Measurements from ENCODE around the gene FERMT3.

FERMT3 gene

DNA sequence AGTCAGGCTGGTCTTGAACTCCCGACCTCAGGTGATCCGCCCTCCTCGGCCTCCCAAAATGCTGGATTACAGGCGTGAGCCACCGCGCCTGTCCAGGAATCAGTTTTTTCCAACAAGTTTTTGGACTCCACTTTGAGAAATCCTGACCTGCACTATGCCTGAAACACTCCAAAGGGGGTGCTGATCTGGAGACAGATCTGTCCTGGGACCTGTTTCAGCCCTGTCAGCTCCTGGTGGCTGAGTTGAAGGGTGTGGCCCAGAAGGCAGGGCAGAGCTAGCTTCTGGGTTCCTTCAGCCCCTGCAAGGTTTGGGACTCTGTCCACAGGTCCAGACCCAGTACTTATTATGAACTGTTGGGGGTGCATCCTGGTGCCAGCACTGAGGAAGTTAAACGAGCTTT lies 25.0 kb downstream of the FERMT3 start:
- no peak overlapping the region for H3K4me3 ChIP-seq (ENCODE audit: low read depth, low read length)
- DNase-seq (ENCODE audit: low read depth): no peak
- TF ChIP-seq, protein P1, sequence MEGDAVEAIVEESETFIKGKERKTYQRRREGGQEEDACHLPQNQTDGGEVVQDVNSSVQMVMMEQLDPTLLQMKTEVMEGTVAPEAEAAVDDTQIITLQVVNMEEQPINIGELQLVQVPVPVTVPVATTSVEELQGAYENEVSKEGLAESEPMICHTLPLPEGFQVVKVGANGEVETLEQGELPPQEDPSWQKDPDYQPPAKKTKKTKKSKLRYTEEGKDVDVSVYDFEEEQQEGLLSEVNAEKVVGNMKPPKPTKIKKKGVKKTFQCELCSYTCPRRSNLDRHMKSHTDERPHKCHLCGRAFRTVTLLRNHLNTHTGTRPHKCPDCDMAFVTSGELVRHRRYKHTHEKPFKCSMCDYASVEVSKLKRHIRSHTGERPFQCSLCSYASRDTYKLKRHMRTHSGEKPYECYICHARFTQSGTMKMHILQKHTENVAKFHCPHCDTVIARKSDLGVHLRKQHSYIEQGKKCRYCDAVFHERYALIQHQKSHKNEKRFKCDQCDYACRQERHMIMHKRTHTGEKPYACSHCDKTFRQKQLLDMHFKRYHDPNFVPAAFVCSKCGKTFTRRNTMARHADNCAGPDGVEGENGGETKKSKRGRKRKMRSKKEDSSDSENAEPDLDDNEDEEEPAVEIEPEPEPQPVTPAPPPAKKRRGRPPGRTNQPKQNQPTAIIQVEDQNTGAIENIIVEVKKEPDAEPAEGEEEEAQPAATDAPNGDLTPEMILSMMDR (IDR thresholded peaks at IDR 0.05; ENCODE audit: control insufficient read depth, extremely low read depth, insufficient read depth): no peak

DNA sequence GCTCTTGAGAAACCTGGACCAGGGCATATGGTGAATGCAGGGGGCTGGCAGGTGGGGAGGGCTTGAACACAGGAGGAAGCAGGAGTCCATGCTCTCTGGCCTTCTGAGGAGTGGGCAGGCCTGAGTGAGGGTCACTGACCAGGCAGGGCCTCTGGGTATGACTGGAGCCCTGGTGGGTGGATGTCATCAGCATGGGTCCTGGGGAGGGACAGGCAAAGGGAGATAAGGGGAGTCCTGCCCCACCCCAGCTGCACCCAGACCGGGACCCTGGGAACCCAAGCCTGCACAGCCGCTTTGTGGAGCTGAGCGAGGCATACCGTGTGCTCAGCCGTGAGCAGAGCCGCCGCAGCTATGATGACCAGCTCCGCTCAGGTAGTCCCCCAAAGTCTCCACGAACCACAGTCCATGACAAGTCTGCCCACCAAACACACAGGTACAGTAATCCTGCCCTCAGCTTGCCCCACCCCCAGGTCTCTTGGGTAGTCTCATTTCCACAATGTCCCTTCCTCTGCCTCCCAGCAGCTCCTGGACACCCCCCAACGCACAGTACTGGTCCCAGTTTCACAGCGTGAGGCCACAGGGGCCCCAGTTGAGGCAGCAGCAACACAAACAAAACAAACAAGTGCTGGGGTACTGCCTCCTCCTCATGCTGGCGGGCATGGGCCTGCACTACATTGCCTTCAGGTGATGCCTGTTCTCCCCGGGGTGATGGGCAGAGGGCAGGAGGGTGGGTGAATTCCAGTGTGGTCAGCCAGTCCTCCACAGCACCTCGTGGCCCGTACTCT lies 25.9 kb downstream of the FERMT3 start:
- TF ChIP-seq, protein P1 (IDR thresholded peaks at IDR 0.05; ENCODE audit: control insufficient read depth, extremely low read depth, insufficient read depth): no peak
- DNase-seq (ENCODE audit: low read depth): no peak
- H3K4me3 ChIP-seq (ENCODE audit: low read depth, low read length): no peak overlapping the region

DNA sequence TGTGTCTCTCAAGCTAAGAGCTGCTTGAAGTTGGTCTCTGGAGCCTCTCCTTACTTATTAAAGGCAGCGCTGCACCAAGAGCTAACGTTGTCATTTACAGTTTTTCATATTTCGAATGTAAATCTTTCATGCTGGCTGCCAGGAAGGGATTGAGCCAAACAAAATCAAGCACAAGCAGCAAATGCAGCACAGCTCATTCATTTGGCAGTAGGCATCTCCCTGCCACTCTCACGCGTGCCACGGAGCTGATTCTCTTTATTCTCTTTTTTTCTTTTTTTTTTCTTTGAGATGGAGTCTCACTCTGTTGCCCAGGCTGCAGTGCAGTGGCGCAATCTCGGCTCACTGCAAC lies 26.4 kb downstream of the FERMT3 start:
- H3K4me3 ChIP-seq (ENCODE audit: low read depth, low read length): no peak overlapping the region
- DNase-seq (ENCODE audit: low read depth): no peak
- TF ChIP-seq, protein P1 (IDR thresholded peaks at IDR 0.05; ENCODE audit: control insufficient read depth, extremely low read depth, insufficient read depth): no peak

DNA sequence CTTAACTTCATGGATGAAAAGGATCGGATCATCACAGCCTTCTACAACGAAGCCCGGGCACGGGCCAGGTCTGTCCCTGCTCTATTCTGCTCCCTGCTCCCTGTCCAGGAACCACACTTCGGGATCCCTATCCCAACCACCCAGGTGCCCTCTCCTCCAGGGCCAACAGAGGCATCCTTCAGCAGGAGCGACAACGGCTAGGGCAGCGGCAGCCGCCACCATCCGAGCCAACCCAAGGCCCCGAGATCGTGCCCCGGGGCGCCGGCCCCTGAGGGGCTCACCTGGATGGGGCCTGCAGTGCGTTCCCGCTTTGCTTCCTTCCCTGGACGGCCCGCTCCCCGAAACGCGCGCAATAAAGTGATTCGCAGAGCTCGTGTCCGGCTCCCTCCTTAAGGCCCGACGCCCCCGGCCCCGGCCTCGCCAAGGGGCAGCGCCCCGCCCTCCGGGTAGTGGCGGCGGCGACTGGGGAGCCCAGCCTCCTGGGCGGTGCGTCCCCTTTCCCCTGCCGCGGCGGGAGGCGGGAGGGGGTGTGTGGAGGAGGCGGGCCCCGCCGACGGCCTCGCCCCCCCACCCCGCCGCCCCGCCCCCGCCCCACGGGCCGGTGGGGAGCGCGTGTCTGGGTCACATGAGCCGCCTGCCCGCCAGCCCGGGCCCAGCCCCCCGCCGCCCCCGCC lies 27.5 kb downstream of the FERMT3 start, which contains the start of gene VEGFB:
VEGFB (plus strand) TSS at position 672 of the 674 bp plus-strand sequence. CDS start 250 bp downstream, outside the sequence.
- no peak for DNase-seq (ENCODE audit: low read depth)
- TF ChIP-seq, protein P1 (IDR thresholded peaks at IDR 0.05; ENCODE audit: control insufficient read depth, extremely low read depth, insufficient read depth): no peak
- H3K4me3 ChIP-seq (ENCODE audit: low read depth, low read length): peak within 1 kb of the TSS; percentile 58

DNA sequence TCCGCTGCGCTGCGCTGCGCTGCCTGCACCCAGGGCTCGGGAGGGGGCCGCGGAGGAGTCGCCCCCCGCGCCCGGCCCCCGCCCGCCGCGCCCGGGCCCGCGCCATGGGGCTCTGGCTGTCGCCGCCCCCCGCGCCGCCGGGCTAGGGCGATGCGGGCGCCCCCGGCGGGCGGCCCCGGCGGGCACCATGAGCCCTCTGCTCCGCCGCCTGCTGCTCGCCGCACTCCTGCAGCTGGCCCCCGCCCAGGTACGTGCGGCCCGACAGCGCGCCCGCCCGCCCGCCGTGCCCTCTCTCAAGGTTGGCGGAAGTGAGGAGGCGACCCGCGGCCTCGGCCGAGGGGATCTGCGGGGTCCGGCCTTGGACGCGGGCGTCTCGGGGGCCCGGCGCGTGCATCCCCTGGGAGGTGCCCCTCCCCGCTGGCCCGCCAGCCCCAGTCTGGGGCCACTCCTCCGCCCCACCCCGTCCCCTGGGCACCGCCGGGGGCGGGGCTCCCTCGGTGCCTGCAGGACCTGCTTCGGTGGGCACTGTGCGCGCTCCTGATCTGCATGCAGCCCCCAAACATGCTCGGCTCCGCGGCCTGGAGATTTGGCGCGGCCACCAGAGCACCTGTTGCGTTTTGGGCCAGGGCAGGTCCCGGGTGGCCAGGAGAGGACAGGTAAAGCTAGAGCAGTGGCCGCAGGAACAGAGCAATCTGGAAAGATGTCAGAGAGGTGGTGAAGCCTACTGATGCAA lies 28.3 kb downstream of the FERMT3 start:
- H3K4me3 ChIP-seq (ENCODE audit: low read depth, low read length): peak overlapping the region; percentile 58
- TF ChIP-seq, protein P1 (IDR thresholded peaks at IDR 0.05; ENCODE audit: control insufficient read depth, extremely low read depth, insufficient read depth): 0 out of 2 replicates have a peak, but pooled peaks have one; percentile 14
- no peak for DNase-seq (ENCODE audit: low read depth)

DNA sequence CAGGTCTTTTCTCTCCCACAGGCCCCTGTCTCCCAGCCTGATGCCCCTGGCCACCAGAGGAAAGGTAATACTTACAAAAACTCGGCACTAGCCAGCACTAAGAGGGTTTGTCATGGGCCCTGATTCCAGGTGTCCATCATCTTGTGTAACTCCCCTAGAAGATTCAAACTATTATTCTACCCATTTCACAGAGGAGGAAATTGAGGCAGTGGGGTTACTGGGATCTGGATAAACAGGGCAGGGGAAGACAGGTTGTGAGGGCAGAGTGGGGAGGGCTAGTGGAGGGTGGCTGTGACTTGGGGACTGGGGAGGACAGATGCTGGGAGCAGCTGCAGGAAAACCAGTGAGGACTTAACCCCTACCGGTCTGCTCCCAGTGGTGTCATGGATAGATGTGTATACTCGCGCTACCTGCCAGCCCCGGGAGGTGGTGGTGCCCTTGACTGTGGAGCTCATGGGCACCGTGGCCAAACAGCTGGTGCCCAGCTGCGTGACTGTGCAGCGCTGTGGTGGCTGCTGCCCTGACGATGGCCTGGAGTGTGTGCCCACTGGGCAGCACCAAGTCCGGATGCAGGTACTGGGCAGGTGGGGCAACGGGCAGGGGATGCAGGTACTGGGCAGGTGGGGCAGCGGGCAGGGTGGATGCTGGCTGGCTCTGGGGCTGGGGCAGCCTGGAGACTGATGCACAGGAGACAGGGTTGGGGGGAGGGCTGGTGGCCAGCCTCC lies 29.1 kb downstream of the FERMT3 start:
- DNase-seq (ENCODE audit: low read depth): no peak
- TF ChIP-seq, protein P1 (IDR thresholded peaks at IDR 0.05; ENCODE audit: control insufficient read depth, extremely low read depth, insufficient read depth): no peak
- H3K4me3 ChIP-seq (ENCODE audit: low read depth, low read length): peak overlapping the region; percentile 58
